ENCODE measurements around the gene NR3C1.
A peak's percentile ranks its signal among the peaks of the same experiment; 100 is the strongest.

Gene NR3C1

GRCh38 chr5:143322176-143322575, 81.3 kb downstream of the NR3C1 start:
- TF ChIP-seq POLR2A (IDR thresholded peaks at IDR 0.05; ENCODE audit: low read depth, low read length) (no peak), POLR2AphosphoS5 (IDR thresholded peaks at IDR 0.05; ENCODE audit: low read depth, low read length) (no peak), PAX5 (IDR thresholded peaks at IDR 0.05; ENCODE audit: insufficient read depth, low read length, severe bottlenecking) (no peak), POU2F2 (IDR thresholded peaks at IDR 0.05; ENCODE audit: low read depth, low read length) (no peak), SPI1 (IDR thresholded peaks at IDR 0.05; ENCODE audit: low read depth, low read length) (no peak), TAF1 (IDR thresholded peaks at IDR 0.05; ENCODE audit: low read depth, low read length) (no peak)
- DNase-seq (ENCODE audit: insufficient read length, low spot score): no peak
- no peak for FAIRE-seq

- TF ChIP-seq POU2F2 (IDR thresholded peaks at IDR 0.05; ENCODE audit: low read depth, low read length) (no peak), TAF1 (IDR thresholded peaks at IDR 0.05; ENCODE audit: low read depth, low read length) (no peak), POLR2AphosphoS5 (IDR thresholded peaks at IDR 0.05; ENCODE audit: low read depth, low read length) (no peak), SPI1 (IDR thresholded peaks at IDR 0.05; ENCODE audit: low read depth, low read length) (no peak), PAX5 (IDR thresholded peaks at IDR 0.05; ENCODE audit: insufficient read depth, low read length, severe bottlenecking) (no peak), POLR2A (IDR thresholded peaks at IDR 0.05; ENCODE audit: low read depth, low read length) (no peak)
- DNase-seq (ENCODE audit: insufficient read length, low spot score): no peak
- FAIRE-seq: no peak
Measured at GRCh38 chr5:143319437-143320227, 83.9 kb downstream of the NR3C1 start.

GRCh38 chr5:143318833-143319232, 84.7 kb downstream of the NR3C1 start:
- DNase-seq (ENCODE audit: insufficient read length, low spot score) (no peak), FAIRE-seq (no peak)
- no peak for TF ChIP-seq POU2F2 (IDR thresholded peaks at IDR 0.05; ENCODE audit: low read depth, low read length)
- TF ChIP-seq POLR2A (IDR thresholded peaks at IDR 0.05; ENCODE audit: low read depth, low read length): no peak
- TF ChIP-seq SPI1 (IDR thresholded peaks at IDR 0.05; ENCODE audit: low read depth, low read length): no peak
- no peak for TF ChIP-seq TAF1 (IDR thresholded peaks at IDR 0.05; ENCODE audit: low read depth, low read length)
- TF ChIP-seq POLR2AphosphoS5 (IDR thresholded peaks at IDR 0.05; ENCODE audit: low read depth, low read length): no peak
- no peak for TF ChIP-seq PAX5 (IDR thresholded peaks at IDR 0.05; ENCODE audit: insufficient read depth, low read length, severe bottlenecking)

- FAIRE-seq: peak; percentile 47
- TF ChIP-seq TAF1 (IDR thresholded peaks at IDR 0.05; ENCODE audit: low read depth, low read length) (no peak), POLR2AphosphoS5 (IDR thresholded peaks at IDR 0.05; ENCODE audit: low read depth, low read length) (no peak), POU2F2 (IDR thresholded peaks at IDR 0.05; ENCODE audit: low read depth, low read length) (no peak), SPI1 (IDR thresholded peaks at IDR 0.05; ENCODE audit: low read depth, low read length) (no peak), PAX5 (IDR thresholded peaks at IDR 0.05; ENCODE audit: insufficient read depth, low read length, severe bottlenecking) (no peak), POLR2A (IDR thresholded peaks at IDR 0.05; ENCODE audit: low read depth, low read length) (no peak)
- DNase-seq (ENCODE audit: insufficient read length, low spot score): no peak
Measured at GRCh38 chr5:143318270-143318669, 85.2 kb downstream of the NR3C1 start.

- no peak for DNase-seq (ENCODE audit: insufficient read length, low spot score)
- no peak for FAIRE-seq
- TF ChIP-seq POU2F2 (IDR thresholded peaks at IDR 0.05; ENCODE audit: low read depth, low read length): no peak
- TF ChIP-seq POLR2A (IDR thresholded peaks at IDR 0.05; ENCODE audit: low read depth, low read length): no peak
- no peak for TF ChIP-seq POLR2AphosphoS5 (IDR thresholded peaks at IDR 0.05; ENCODE audit: low read depth, low read length)
- TF ChIP-seq PAX5 (IDR thresholded peaks at IDR 0.05; ENCODE audit: insufficient read depth, low read length, severe bottlenecking): no peak
- TF ChIP-seq TAF1 (IDR thresholded peaks at IDR 0.05; ENCODE audit: low read depth, low read length): no peak
- TF ChIP-seq SPI1 (IDR thresholded peaks at IDR 0.05; ENCODE audit: low read depth, low read length): no peak
Measured at GRCh38 chr5:143316844-143317631, 86.4 kb downstream of the NR3C1 start.

- TF ChIP-seq POLR2AphosphoS5 (IDR thresholded peaks at IDR 0.05; ENCODE audit: low read depth, low read length): no peak
- no peak for TF ChIP-seq PAX5 (IDR thresholded peaks at IDR 0.05; ENCODE audit: insufficient read depth, low read length, severe bottlenecking)
- TF ChIP-seq POLR2A (IDR thresholded peaks at IDR 0.05; ENCODE audit: low read depth, low read length): no peak
- no peak for TF ChIP-seq TAF1 (IDR thresholded peaks at IDR 0.05; ENCODE audit: low read depth, low read length)
- TF ChIP-seq POU2F2 (IDR thresholded peaks at IDR 0.05; ENCODE audit: low read depth, low read length): no peak
- TF ChIP-seq SPI1 (IDR thresholded peaks at IDR 0.05; ENCODE audit: low read depth, low read length): no peak
- DNase-seq (ENCODE audit: insufficient read length, low spot score): no peak
- FAIRE-seq: peak; percentile 57
Measured at GRCh38 chr5:143316337-143316736, 87.1 kb downstream of the NR3C1 start.

GRCh38 chr5:143315929-143316328, 87.6 kb downstream of the NR3C1 start:
- DNase-seq (ENCODE audit: insufficient read length, low spot score) (no peak), FAIRE-seq (no peak)
- TF ChIP-seq POLR2A (IDR thresholded peaks at IDR 0.05; ENCODE audit: low read depth, low read length): no peak
- TF ChIP-seq SPI1 (IDR thresholded peaks at IDR 0.05; ENCODE audit: low read depth, low read length): no peak
- TF ChIP-seq PAX5 (IDR thresholded peaks at IDR 0.05; ENCODE audit: insufficient read depth, low read length, severe bottlenecking): no peak
- no peak for TF ChIP-seq POLR2AphosphoS5 (IDR thresholded peaks at IDR 0.05; ENCODE audit: low read depth, low read length)
- TF ChIP-seq POU2F2 (IDR thresholded peaks at IDR 0.05; ENCODE audit: low read depth, low read length): no peak

GRCh38 chr5:143315214-143315613, 88.3 kb downstream of the NR3C1 start:
- no peak for TF ChIP-seq POLR2AphosphoS5 (IDR thresholded peaks at IDR 0.05; ENCODE audit: low read depth, low read length)
- no peak for TF ChIP-seq PAX5 (IDR thresholded peaks at IDR 0.05; ENCODE audit: insufficient read depth, low read length, severe bottlenecking)
- TF ChIP-seq TAF1 (IDR thresholded peaks at IDR 0.05; ENCODE audit: low read depth, low read length): no peak
- TF ChIP-seq POLR2A (IDR thresholded peaks at IDR 0.05; ENCODE audit: low read depth, low read length): no peak
- TF ChIP-seq POU2F2 (IDR thresholded peaks at IDR 0.05; ENCODE audit: low read depth, low read length): no peak
- TF ChIP-seq SPI1 (IDR thresholded peaks at IDR 0.05; ENCODE audit: low read depth, low read length): no peak
- no peak for DNase-seq (ENCODE audit: insufficient read length, low spot score)
- FAIRE-seq: no peak

- FAIRE-seq (peak; percentile 68), DNase-seq (ENCODE audit: insufficient read length, low spot score) (no peak)
- TF ChIP-seq POLR2A (IDR thresholded peaks at IDR 0.05; ENCODE audit: low read depth, low read length) (no peak), POU2F2 (IDR thresholded peaks at IDR 0.05; ENCODE audit: low read depth, low read length) (no peak), TAF1 (IDR thresholded peaks at IDR 0.05; ENCODE audit: low read depth, low read length) (no peak), PAX5 (IDR thresholded peaks at IDR 0.05; ENCODE audit: insufficient read depth, low read length, severe bottlenecking) (no peak), SPI1 (IDR thresholded peaks at IDR 0.05; ENCODE audit: low read depth, low read length) (no peak), POLR2AphosphoS5 (IDR thresholded peaks at IDR 0.05; ENCODE audit: low read depth, low read length) (no peak)
Measured at GRCh38 chr5:143314659-143315058, 88.8 kb downstream of the NR3C1 start.

All from GM12891 (cell line).